Stimulated activated memory B cell treated with anti-CD40 and anti-IgM and Interleukin-4, amounts not matched to agents 10 μg/mL and 1 μg/mL and 100 μg/mL, for 72 hours (primary cell): ENCODE measurements around the gene MGAT5B.

ENCODE experiments used
- ATAC-seq: fragments of 150-1000 bp; cut with Tn5 transposase; 2 replicates; pipeline ENCODE4 v1.10.0; 2021
- H3K27ac Mint-ChIP-seq: one replicate; pipeline ENCODE4 v1.8.0; 2022; ENCODE audit warnings: mild to moderate bottlenecking, mixed read lengths
- H3K27me3 Mint-ChIP-seq: one replicate; pipeline ENCODE4 v1.8.0; 2022; ENCODE audit warnings: mixed read lengths
- H3K36me3 Mint-ChIP-seq: one replicate; pipeline ENCODE4 v1.8.0; 2022; ENCODE audit warnings: mixed read lengths
- H3K4me1 Mint-ChIP-seq: one replicate; pipeline ENCODE4 v1.8.0; 2022; ENCODE audit warnings: mixed read lengths
- H3K4me3 Mint-ChIP-seq: one replicate; pipeline ENCODE4 v1.8.0; 2022; ENCODE audit warnings: mild to moderate bottlenecking, moderate library complexity, mixed read lengths
- H3K9me3 Mint-ChIP-seq: one replicate; pipeline ENCODE4 v1.8.0; 2022; ENCODE audit warnings: mixed read lengths

The MGAT5B gene

GRCh38 chr17:76866774-76867577 is 1.2 kb upstream of the MGAT5B start:
- no peak overlapping the region for H3K4me3 Mint-ChIP-seq
- H3K27ac Mint-ChIP-seq = peak overlapping the region; percentile 50
- no peaks in the 10 kb centered on the region for H3K36me3 Mint-ChIP-seq
- no peaks in the 10 kb centered on the region for H3K9me3 Mint-ChIP-seq
- peaks cover 64% of the 10 kb centered on the region for H3K27me3 Mint-ChIP-seq
- ATAC-seq = no peak
- H3K4me1 Mint-ChIP-seq = peaks cover 6% of the 10 kb centered on the region

- Mint-ChIP-seq H3K9me3 (no peaks in the 10 kb centered on the region), H3K4me3 (peak overlapping the region; percentile 70), H3K4me1 (peaks cover 10% of the 10 kb centered on the region)
Measured at GRCh38 chr17:76867578-76868175, 527 bp upstream of the MGAT5B start.

GRCh38 chr17:76868669-76869495 is 678 bp downstream of the MGAT5B start:
- peaks cover 12% of the 10 kb centered on the region for H3K4me1 Mint-ChIP-seq
- H3K27ac Mint-ChIP-seq = no peak overlapping the region
- H3K27me3 Mint-ChIP-seq = peaks cover 83% of the 10 kb centered on the region
- H3K4me3 Mint-ChIP-seq = no peak overlapping the region
- no peaks in the 10 kb centered on the region for H3K36me3 Mint-ChIP-seq
- no peaks in the 10 kb centered on the region for H3K9me3 Mint-ChIP-seq
- no peak for ATAC-seq

More at GRCh38 chr17:76867578-76868175, 527 bp upstream of the MGAT5B start:
- Mint-ChIP-seq H3K27me3 (peaks cover 71% of the 10 kb centered on the region), H3K27ac (peak overlapping the region; percentile 50), H3K36me3 (no peaks in the 10 kb centered on the region)
- no peak for ATAC-seq

- Mint-ChIP-seq H3K27ac (no peak overlapping the region), H3K27me3 (peaks cover 87% of the 10 kb centered on the region), H3K4me3 (no peak overlapping the region), H3K9me3 (peaks cover 6% of the 10 kb centered on the region), H3K4me1 (peaks cover 12% of the 10 kb centered on the region), H3K36me3 (no peaks in the 10 kb centered on the region)
- no peak for ATAC-seq
Measured at GRCh38 chr17:76869496-76870376, 1.5 kb downstream of the MGAT5B start.

GRCh38 chr17:76870377-76870714 is 2.1 kb downstream of the MGAT5B start:
- no peak overlapping the region for H3K4me3 Mint-ChIP-seq
- ATAC-seq = no peak
- H3K4me1 Mint-ChIP-seq = peaks cover 12% of the 10 kb centered on the region
- H3K36me3 Mint-ChIP-seq = no peaks in the 10 kb centered on the region
- peaks cover 10% of the 10 kb centered on the region for H3K9me3 Mint-ChIP-seq
- H3K27me3 Mint-ChIP-seq = peaks cover 83% of the 10 kb centered on the region
- no peak overlapping the region for H3K27ac Mint-ChIP-seq

- no peak overlapping the region for H3K27ac Mint-ChIP-seq
- no peaks in the 10 kb centered on the region for H3K36me3 Mint-ChIP-seq
- H3K27me3 Mint-ChIP-seq = peaks cover 70% of the 10 kb centered on the region
- H3K4me1 Mint-ChIP-seq = peaks cover 12% of the 10 kb centered on the region
- H3K4me3 Mint-ChIP-seq = no peak overlapping the region
- H3K9me3 Mint-ChIP-seq = peaks cover 14% of the 10 kb centered on the region
- ATAC-seq = no peak
Measured at GRCh38 chr17:76871668-76872067, 3.5 kb downstream of the MGAT5B start.

- Mint-ChIP-seq H3K27me3 (peaks cover 69% of the 10 kb centered on the region), H3K27ac (no peak overlapping the region), H3K36me3 (no peaks in the 10 kb centered on the region), H3K4me3 (no peak overlapping the region), H3K4me1 (peaks cover 12% of the 10 kb centered on the region), H3K9me3 (peaks cover 14% of the 10 kb centered on the region)
- ATAC-seq = peak; percentile 28
Measured at GRCh38 chr17:76872221-76872873, 4.1 kb downstream of the MGAT5B start.

GRCh38 chr17:76872874-76873221 is 4.6 kb downstream of the MGAT5B start:
- no peak overlapping the region for H3K27ac Mint-ChIP-seq
- H3K4me3 Mint-ChIP-seq = no peak overlapping the region
- peaks cover 14% of the 10 kb centered on the region for H3K9me3 Mint-ChIP-seq
- peaks cover 69% of the 10 kb centered on the region for H3K27me3 Mint-ChIP-seq
- no peaks in the 10 kb centered on the region for H3K36me3 Mint-ChIP-seq
- no peak for ATAC-seq
- peaks cover 7% of the 10 kb centered on the region for H3K4me1 Mint-ChIP-seq

- Mint-ChIP-seq H3K27me3 (peaks cover 72% of the 10 kb centered on the region), H3K27ac (no peak overlapping the region), H3K9me3 (peaks cover 14% of the 10 kb centered on the region), H3K4me1 (peaks cover 5% of the 10 kb centered on the region), H3K4me3 (no peak overlapping the region), H3K36me3 (no peaks in the 10 kb centered on the region)
- ATAC-seq = no peak
Measured at GRCh38 chr17:76873856-76874255, 5.7 kb downstream of the MGAT5B start.

GRCh38 chr17:76877437-76877836 is 9.2 kb downstream of the MGAT5B start:
- Mint-ChIP-seq H3K27me3 (peaks cover 70% of the 10 kb centered on the region), H3K4me1 (peaks cover 4% of the 10 kb centered on the region), H3K4me3 (no peak overlapping the region), H3K9me3 (peaks cover 14% of the 10 kb centered on the region), H3K36me3 (no peaks in the 10 kb centered on the region), H3K27ac (no peak overlapping the region)
- no peak for ATAC-seq

GRCh38 chr17:76878568-76878967 is 10.4 kb downstream of the MGAT5B start:
- H3K27me3 Mint-ChIP-seq = peaks cover 59% of the 10 kb centered on the region
- peaks cover 14% of the 10 kb centered on the region for H3K9me3 Mint-ChIP-seq
- H3K4me3 Mint-ChIP-seq = no peak overlapping the region
- no peak overlapping the region for H3K27ac Mint-ChIP-seq
- no peaks in the 10 kb centered on the region for H3K36me3 Mint-ChIP-seq
- no peak for ATAC-seq
- no peaks in the 10 kb centered on the region for H3K4me1 Mint-ChIP-seq

- Mint-ChIP-seq H3K27me3 (peaks cover 52% of the 10 kb centered on the region), H3K36me3 (no peaks in the 10 kb centered on the region), H3K4me1 (no peaks in the 10 kb centered on the region), H3K27ac (no peak overlapping the region), H3K9me3 (peaks cover 11% of the 10 kb centered on the region), H3K4me3 (no peak overlapping the region)
- ATAC-seq = no peak
Measured at GRCh38 chr17:76879254-76879653, 11.1 kb downstream of the MGAT5B start.

GRCh38 chr17:76879691-76880090 is 11.5 kb downstream of the MGAT5B start:
- Mint-ChIP-seq H3K4me1 (no peaks in the 10 kb centered on the region), H3K4me3 (no peak overlapping the region), H3K27ac (no peak overlapping the region), H3K36me3 (no peaks in the 10 kb centered on the region), H3K9me3 (peaks cover 8% of the 10 kb centered on the region), H3K27me3 (peaks cover 48% of the 10 kb centered on the region)
- ATAC-seq = no peak

GRCh38 chr17:76880268-76880667 is 12.1 kb downstream of the MGAT5B start:
- Mint-ChIP-seq H3K27ac (no peak overlapping the region), H3K27me3 (peaks cover 45% of the 10 kb centered on the region), H3K4me3 (no peak overlapping the region), H3K36me3 (no peaks in the 10 kb centered on the region), H3K9me3 (peaks cover 4% of the 10 kb centered on the region), H3K4me1 (no peaks in the 10 kb centered on the region)
- no peak for ATAC-seq
